ENCODE measurements around the gene PRKG1. TPM values are rescaled to one million over a fixed set of nuclear protein-coding genes. Genes with fewer than 3 reads are reported as not detected.

The PRKG1 gene
- total and polyA plus RNA-seq, 2 donors (not counting 1 experiment from before 2014, with no cell fraction given), result 45.8 to 71.8 TPM

DNA sequence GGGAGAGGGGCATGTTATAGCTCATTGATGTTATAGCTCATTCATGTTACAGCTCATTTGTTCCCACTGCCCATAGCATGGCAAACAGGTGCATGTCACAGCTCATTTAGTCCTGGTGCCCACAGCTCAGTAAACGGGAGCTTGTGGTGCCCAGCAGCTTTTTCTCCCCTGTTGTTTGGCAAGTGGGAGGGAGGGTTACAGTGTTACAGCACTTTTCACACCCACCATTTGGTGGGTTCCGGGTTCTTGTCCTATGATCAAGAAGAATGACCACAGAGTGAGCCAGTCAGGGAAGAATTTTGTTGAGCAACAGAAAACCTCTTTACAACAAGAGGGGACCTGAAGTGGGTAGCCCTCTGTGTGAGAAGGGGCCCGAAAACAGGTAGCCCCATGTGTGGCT lies 787.9 kb downstream of the PRKG1 start:
- TF ChIP-seq, protein P1, sequence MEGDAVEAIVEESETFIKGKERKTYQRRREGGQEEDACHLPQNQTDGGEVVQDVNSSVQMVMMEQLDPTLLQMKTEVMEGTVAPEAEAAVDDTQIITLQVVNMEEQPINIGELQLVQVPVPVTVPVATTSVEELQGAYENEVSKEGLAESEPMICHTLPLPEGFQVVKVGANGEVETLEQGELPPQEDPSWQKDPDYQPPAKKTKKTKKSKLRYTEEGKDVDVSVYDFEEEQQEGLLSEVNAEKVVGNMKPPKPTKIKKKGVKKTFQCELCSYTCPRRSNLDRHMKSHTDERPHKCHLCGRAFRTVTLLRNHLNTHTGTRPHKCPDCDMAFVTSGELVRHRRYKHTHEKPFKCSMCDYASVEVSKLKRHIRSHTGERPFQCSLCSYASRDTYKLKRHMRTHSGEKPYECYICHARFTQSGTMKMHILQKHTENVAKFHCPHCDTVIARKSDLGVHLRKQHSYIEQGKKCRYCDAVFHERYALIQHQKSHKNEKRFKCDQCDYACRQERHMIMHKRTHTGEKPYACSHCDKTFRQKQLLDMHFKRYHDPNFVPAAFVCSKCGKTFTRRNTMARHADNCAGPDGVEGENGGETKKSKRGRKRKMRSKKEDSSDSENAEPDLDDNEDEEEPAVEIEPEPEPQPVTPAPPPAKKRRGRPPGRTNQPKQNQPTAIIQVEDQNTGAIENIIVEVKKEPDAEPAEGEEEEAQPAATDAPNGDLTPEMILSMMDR (conservative IDR thresholded peaks at IDR 0.05 in 1 of 2, IDR thresholded peaks at IDR 0.05 in 1 of 2; ENCODE audit: low read depth in 1 of 2, low read length in 2 of 2), result no peak
- TF ChIP-seq EZH2 (IDR thresholded peaks at IDR 0.05; ENCODE audit: low read length, missing control alignments), result no peak
- DNase-seq (ENCODE audit: low read depth in 2 of 2), result no peak
- no peaks in the 10 kb centered on the region for H3K27me3 ChIP-seq (ENCODE audit: control insufficient read depth, insufficient read depth, low read length)

DNA sequence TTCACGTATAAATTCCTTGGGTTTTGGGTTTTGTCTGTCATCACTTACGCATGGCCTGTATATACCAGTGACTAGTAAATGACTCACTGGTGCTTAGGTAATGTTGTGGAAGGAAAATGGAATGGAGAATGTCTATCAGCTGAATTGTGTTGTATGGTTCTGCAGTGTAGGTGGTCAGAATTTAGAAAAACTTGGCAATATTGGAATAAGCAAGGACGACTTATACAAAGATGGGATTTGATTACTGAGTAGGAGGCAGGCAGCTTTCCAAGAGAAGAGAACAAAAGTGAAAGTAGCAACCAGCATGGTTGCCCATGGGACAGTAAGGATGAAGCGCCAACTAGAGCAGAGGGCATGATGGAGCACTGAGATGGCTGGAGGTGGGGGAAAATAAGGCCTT lies 793.7 kb downstream of the PRKG1 start:
- H3K4me1 ChIP-seq (ENCODE audit: control insufficient read depth, extremely low read depth, insufficient read depth, low read length), result no peaks in the 10 kb centered on the region
- TF ChIP-seq, protein P1 (conservative IDR thresholded peaks at IDR 0.05 in 1 of 2, IDR thresholded peaks at IDR 0.05 in 1 of 2; ENCODE audit: low read depth in 1 of 2, low read length in 2 of 2), result no peak
- no peak for TF ChIP-seq EZH2 (IDR thresholded peaks at IDR 0.05; ENCODE audit: low read length, missing control alignments)
- no peak overlapping the region for H2AFZ ChIP-seq (ENCODE audit: low read length)
- H3K9me3 ChIP-seq (ENCODE audit: control insufficient read depth, insufficient read depth, low read depth, low read length), result no peaks in the 10 kb centered on the region
- H4K20me1 ChIP-seq (ENCODE audit: control insufficient read depth, extremely low read depth, insufficient read depth, low read length), result no peaks in the 10 kb centered on the region
- no peak overlapping the region for H3K27ac ChIP-seq (ENCODE audit: insufficient read depth, low read length)
- peak overlapping the region; percentile 29 for H3K4me2 ChIP-seq (ENCODE audit: extremely low read depth, insufficient read depth, low read length)
- peak overlapping the region in 1 of 4 experiments; percentile 15 for H3K4me3 ChIP-seq (replicated peaks in 1 of 4; ENCODE audit: control extremely low read depth in 1 of 4, insufficient read depth in 1 of 4, low read depth in 3 of 4, low read length in 4 of 4)
- H3K9ac ChIP-seq (ENCODE audit: insufficient read depth, low read length), result no peak overlapping the region
- DNase-seq (ENCODE audit: low read depth in 2 of 2), result peak; percentile 94 to 97
- no peaks in the 10 kb centered on the region for H3K36me3 ChIP-seq (ENCODE audit: control insufficient read depth, insufficient read depth, low read length)
- H3K79me2 ChIP-seq (ENCODE audit: control insufficient read depth, insufficient read depth, low read length), result no peaks in the 10 kb centered on the region
- H3K27me3 ChIP-seq (ENCODE audit: control insufficient read depth, insufficient read depth, low read length), result no peaks in the 10 kb centered on the region

More for the DNA sequence above, 787.9 kb downstream of the PRKG1 start:
- H3K9ac ChIP-seq (ENCODE audit: insufficient read depth, low read length), result no peak overlapping the region
- H3K79me2 ChIP-seq (ENCODE audit: control insufficient read depth, insufficient read depth, low read length), result no peaks in the 10 kb centered on the region
- no peak overlapping the region for H3K27ac ChIP-seq (ENCODE audit: insufficient read depth, low read length)
- H3K4me3 ChIP-seq (replicated peaks in 1 of 4; ENCODE audit: control extremely low read depth in 1 of 4, insufficient read depth in 1 of 4, low read depth in 3 of 4, low read length in 4 of 4), result no peak overlapping the region
- H3K4me2 ChIP-seq (ENCODE audit: extremely low read depth, insufficient read depth, low read length), result no peak overlapping the region
- no peaks in the 10 kb centered on the region for H3K9me3 ChIP-seq (ENCODE audit: control insufficient read depth, insufficient read depth, low read depth, low read length)
- H2AFZ ChIP-seq (ENCODE audit: low read length), result no peak overlapping the region
- no peaks in the 10 kb centered on the region for H3K36me3 ChIP-seq (ENCODE audit: control insufficient read depth, insufficient read depth, low read length)
- H4K20me1 ChIP-seq (ENCODE audit: control insufficient read depth, extremely low read depth, insufficient read depth, low read length), result no peaks in the 10 kb centered on the region
- H3K4me1 ChIP-seq (ENCODE audit: control insufficient read depth, extremely low read depth, insufficient read depth, low read length), result peaks cover 6% of the 10 kb centered on the region

DNA sequence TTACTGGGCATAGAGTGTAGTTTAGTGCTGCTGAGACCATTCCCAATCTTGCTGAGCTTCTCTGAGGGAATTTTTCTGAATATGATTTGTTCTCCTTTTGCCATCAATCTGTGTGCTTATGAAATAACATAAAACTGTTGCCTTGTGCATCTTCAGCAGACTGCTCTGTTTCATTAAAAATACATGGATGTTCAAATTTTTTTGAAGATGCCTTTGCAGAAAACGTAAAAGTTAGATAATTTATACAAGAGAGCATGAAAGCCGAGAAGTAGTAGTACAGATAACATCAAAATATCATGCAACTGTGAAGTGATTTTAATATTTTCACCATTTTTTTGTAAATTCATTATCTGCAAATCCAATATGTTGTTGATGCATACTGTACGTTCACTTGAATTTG lies 799.8 kb downstream of the PRKG1 start:
- no peak for DNase-seq (ENCODE audit: low read depth in 2 of 2)
- H3K36me3 ChIP-seq (ENCODE audit: control insufficient read depth, insufficient read depth, low read length), result no peaks in the 10 kb centered on the region

More for the DNA sequence above, 799.8 kb downstream of the PRKG1 start:
- Histone ChIP-seq H3K79me2 (ENCODE audit: control insufficient read depth, insufficient read depth, low read length) (no peaks in the 10 kb centered on the region), H3K4me2 (ENCODE audit: extremely low read depth, insufficient read depth, low read length) (no peak overlapping the region), H3K4me1 (ENCODE audit: control insufficient read depth, extremely low read depth, insufficient read depth, low read length) (peaks cover 3% of the 10 kb centered on the region), H2AFZ (ENCODE audit: low read length) (no peak overlapping the region), H3K27ac (ENCODE audit: insufficient read depth, low read length) (no peak overlapping the region), H3K27me3 (ENCODE audit: control insufficient read depth, insufficient read depth, low read length) (no peaks in the 10 kb centered on the region), H3K4me3 (replicated peaks in 1 of 4; ENCODE audit: control extremely low read depth in 1 of 4, insufficient read depth in 1 of 4, low read depth in 3 of 4, low read length in 4 of 4) (no peak overlapping the region), H4K20me1 (ENCODE audit: control insufficient read depth, extremely low read depth, insufficient read depth, low read length) (no peaks in the 10 kb centered on the region), H3K9ac (ENCODE audit: insufficient read depth, low read length) (no peak overlapping the region), H3K9me3 (ENCODE audit: control insufficient read depth, insufficient read depth, low read depth, low read length) (no peaks in the 10 kb centered on the region)
- TF ChIP-seq EZH2 (IDR thresholded peaks at IDR 0.05; ENCODE audit: low read length, missing control alignments), result no peak
- TF ChIP-seq, protein P1 (conservative IDR thresholded peaks at IDR 0.05 in 1 of 2, IDR thresholded peaks at IDR 0.05 in 1 of 2; ENCODE audit: low read depth in 1 of 2, low read length in 2 of 2), result no peak
